PC-3 (cell line): Measurements from ENCODE around the gene AUP1.

Source experiments
- EZH2 ChIP-seq: fragments of 300-600 bp; sonication (generic); IDR thresholded peaks from one replicate; pipeline ENCODE4 v1.6.1; 2017; ENCODE audit warnings: antibody characterized with exemption, mild to moderate bottlenecking, low read length; ENCODE audit not compliant: unreplicated experiment
- TF ChIP-seq, protein P1 (sequence below): fragments of 300-600 bp; sonication (generic); conservative IDR thresholded peaks from 2 replicates; pipeline ENCODE4 v1.5.1; 2017; ENCODE audit warnings: antibody characterized with exemption, low read depth, mild to moderate bottlenecking, low read length

DNA sequence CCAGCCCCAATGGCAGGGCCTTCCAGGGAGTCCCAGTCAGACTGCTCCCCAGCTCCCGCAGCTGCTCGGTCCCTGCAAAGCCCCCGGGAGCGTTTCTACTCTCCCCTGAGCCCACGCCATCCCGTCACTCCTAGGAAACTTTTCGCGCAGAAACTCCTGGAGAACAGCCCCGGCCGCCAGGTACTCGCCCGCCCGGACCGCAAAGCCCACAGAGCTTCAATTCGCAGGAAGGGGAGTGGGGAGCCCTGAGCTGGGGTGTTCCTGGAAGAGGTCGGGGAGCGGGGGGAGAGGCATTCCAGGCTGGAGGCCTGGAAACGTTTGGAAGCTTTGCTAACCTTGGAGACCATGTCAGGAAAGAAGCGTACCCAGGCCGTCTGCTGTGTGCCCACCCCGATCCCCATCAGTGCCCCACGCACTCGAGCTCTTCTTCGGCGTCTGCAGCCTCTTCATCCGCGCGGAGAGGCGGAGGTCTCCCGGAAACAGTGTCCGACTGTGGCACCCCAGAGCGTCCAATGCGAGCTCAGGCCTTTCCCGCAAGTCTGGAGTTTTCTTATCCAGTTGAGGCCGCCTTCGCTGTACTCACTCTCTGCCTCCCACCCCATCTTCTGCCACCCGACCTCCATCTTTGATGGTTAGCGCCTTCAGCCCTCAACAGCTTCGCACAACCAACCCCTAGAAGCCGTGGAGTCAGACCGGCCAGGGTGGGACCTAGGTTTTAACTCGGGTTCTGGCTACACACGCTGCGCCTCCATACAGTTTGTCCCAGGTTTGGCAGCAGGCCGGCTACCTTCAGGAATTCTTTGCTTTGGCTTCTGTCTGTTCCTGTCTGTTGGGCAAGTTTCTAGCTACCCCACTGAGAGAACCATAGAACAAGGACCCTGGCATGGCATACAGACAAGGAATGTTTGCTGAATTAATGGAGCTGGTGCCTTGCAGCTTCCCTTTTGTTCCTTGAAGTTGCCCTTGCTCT, 25.7 kb downstream of the AUP1 start:
- TF ChIP-seq, protein P1, sequence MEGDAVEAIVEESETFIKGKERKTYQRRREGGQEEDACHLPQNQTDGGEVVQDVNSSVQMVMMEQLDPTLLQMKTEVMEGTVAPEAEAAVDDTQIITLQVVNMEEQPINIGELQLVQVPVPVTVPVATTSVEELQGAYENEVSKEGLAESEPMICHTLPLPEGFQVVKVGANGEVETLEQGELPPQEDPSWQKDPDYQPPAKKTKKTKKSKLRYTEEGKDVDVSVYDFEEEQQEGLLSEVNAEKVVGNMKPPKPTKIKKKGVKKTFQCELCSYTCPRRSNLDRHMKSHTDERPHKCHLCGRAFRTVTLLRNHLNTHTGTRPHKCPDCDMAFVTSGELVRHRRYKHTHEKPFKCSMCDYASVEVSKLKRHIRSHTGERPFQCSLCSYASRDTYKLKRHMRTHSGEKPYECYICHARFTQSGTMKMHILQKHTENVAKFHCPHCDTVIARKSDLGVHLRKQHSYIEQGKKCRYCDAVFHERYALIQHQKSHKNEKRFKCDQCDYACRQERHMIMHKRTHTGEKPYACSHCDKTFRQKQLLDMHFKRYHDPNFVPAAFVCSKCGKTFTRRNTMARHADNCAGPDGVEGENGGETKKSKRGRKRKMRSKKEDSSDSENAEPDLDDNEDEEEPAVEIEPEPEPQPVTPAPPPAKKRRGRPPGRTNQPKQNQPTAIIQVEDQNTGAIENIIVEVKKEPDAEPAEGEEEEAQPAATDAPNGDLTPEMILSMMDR = no peak
- no peak for TF ChIP-seq EZH2
